DND-41 (cell line): ENCODE results near the gene CERK.

ENCODE experiments used
- ATAC-seq: fragments of 200-7000 bp; cut with Tn5 transposase; 3 replicates; pipeline ENCODE4 v1.9.1; 2021; ENCODE audit warnings: low read depth; ENCODE audit not compliant: insufficient read depth
- DNase-seq: peaks from one replicate; pipeline ENCODE4 v3.0.0-alpha.2; 2020
- H2AFZ ChIP-seq: 2 replicates; pipeline ENCODE4 v1.6.0; 2012; ENCODE audit warnings: low read depth, low read length
- H3K27ac ChIP-seq: 2 replicates; pipeline ENCODE4 v1.5.1; 2012; ENCODE audit warnings: low read length, inconsistent platforms
- H3K27me3 ChIP-seq: fragments of 200-600 bp; sonication (generic); 2 replicates; pipeline ENCODE4 v1.6.0; 2012; ENCODE audit warnings: low read length, mild to moderate bottlenecking, inconsistent platforms; ENCODE audit not compliant: insufficient read depth, poor library complexity
- H3K36me3 ChIP-seq: 2 replicates; pipeline ENCODE4 v1.5.1; 2012; ENCODE audit warnings: low read length, inconsistent platforms; ENCODE audit not compliant: insufficient read depth
- H3K4me1 ChIP-seq: 2 replicates; pipeline ENCODE4 v1.5.1; 2012; ENCODE audit warnings: mild to moderate bottlenecking, low read length; ENCODE audit not compliant: insufficient read depth
- H3K4me2 ChIP-seq: 2 replicates; pipeline ENCODE4 v1.6.0; 2012; ENCODE audit warnings: mild to moderate bottlenecking, moderate library complexity, low read length, inconsistent platforms; ENCODE audit not compliant: insufficient read depth
- H3K4me3 ChIP-seq, 2 experiments: fragments of 200-600 bp in 1 of 2; shearing (Covaris generic) in 1 of 2; 2 replicates each; pipeline ENCODE4 v1.5.1; 2012 to 2016; ENCODE audit warnings: inconsistent platforms in 2 of 2, low read length in 2 of 2, mild to moderate bottlenecking in 2 of 2, low read depth in 1 of 2, moderate library complexity in 1 of 2
- H3K79me2 ChIP-seq: 2 replicates; pipeline ENCODE4 v1.6.0; 2012; ENCODE audit warnings: low read length, inconsistent platforms; ENCODE audit not compliant: insufficient read depth
- H3K9ac ChIP-seq: 2 replicates; pipeline ENCODE4 v1.6.0; 2012; ENCODE audit warnings: low read depth, mild to moderate bottlenecking, inconsistent platforms, low read length, moderate library complexity
- H3K9me3 ChIP-seq: 2 replicates; pipeline ENCODE4 v1.5.1; 2012; ENCODE audit warnings: low read length, moderate library complexity, mild to moderate bottlenecking, inconsistent platforms; ENCODE audit not compliant: insufficient read depth, severe bottlenecking
- H4K20me1 ChIP-seq: 2 replicates; pipeline ENCODE4 v1.6.0; 2012; ENCODE audit warnings: low read length; ENCODE audit not compliant: insufficient read depth
- CTCF ChIP-seq: IDR thresholded peaks from 2 replicates; pipeline ENCODE4 v1.5.1; 2012; ENCODE audit warnings: borderline replicate concordance, low read length, moderate library complexity, mild to moderate bottlenecking; ENCODE audit not compliant: poor library complexity, severe bottlenecking; ENCODE audit errors: extremely low read depth
- EZH2 ChIP-seq: IDR thresholded peaks from 3 replicates; pipeline ENCODE4 v1.6.1; 2012; ENCODE audit warnings: borderline replicate concordance, low read depth, mild to moderate bottlenecking, moderate library complexity, low read length, inconsistent platforms; ENCODE audit not compliant: severe bottlenecking

Gene CERK

GRCh38 chr22:46707827-46708570 lies 30.1 kb downstream of the CERK start:
- TF ChIP-seq EZH2 (no peak), CTCF (no peak)
- H3K36me3 ChIP-seq = peaks cover 91% of the 10 kb centered on the region
- DNase-seq (no peak), ATAC-seq (no peak)
- no peak overlapping the region for H3K9ac ChIP-seq
- H3K9me3 ChIP-seq = no peaks in the 10 kb centered on the region
- no peak overlapping the region for H3K4me2 ChIP-seq
- H2AFZ ChIP-seq = no peak overlapping the region
- no peak overlapping the region for H3K4me3 ChIP-seq
- no peaks in the 10 kb centered on the region for H3K4me1 ChIP-seq
- no peaks in the 10 kb centered on the region for H3K27me3 ChIP-seq
- peaks cover 20% of the 10 kb centered on the region for H4K20me1 ChIP-seq
- no peaks in the 10 kb centered on the region for H3K79me2 ChIP-seq
- no peak overlapping the region for H3K27ac ChIP-seq

GRCh38 chr22:46707305-46707704 lies 30.7 kb downstream of the CERK start:
- H3K9ac ChIP-seq = no peak overlapping the region
- TF ChIP-seq EZH2 (no peak), CTCF (no peak)
- no peak for ATAC-seq
- no peak overlapping the region for H3K27ac ChIP-seq
- H3K79me2 ChIP-seq = no peaks in the 10 kb centered on the region
- H3K36me3 ChIP-seq = peaks cover 95% of the 10 kb centered on the region
- no peaks in the 10 kb centered on the region for H3K4me1 ChIP-seq
- H2AFZ ChIP-seq = no peak overlapping the region
- DNase-seq = no peak
- no peak overlapping the region for H3K4me2 ChIP-seq
- H4K20me1 ChIP-seq = peaks cover 20% of the 10 kb centered on the region
- no peaks in the 10 kb centered on the region for H3K9me3 ChIP-seq
- H3K4me3 ChIP-seq = no peak overlapping the region
- H3K27me3 ChIP-seq = no peaks in the 10 kb centered on the region

GRCh38 chr22:46706060-46706459 lies 32.0 kb downstream of the CERK start:
- H3K4me2 ChIP-seq = no peak overlapping the region
- no peak overlapping the region for H3K4me3 ChIP-seq
- H2AFZ ChIP-seq = no peak overlapping the region
- H3K27ac ChIP-seq = no peak overlapping the region
- TF ChIP-seq CTCF = no peak
- no peak for TF ChIP-seq EZH2
- no peaks in the 10 kb centered on the region for H3K9me3 ChIP-seq
- H3K9ac ChIP-seq = no peak overlapping the region
- no peaks in the 10 kb centered on the region for H3K4me1 ChIP-seq
- H3K79me2 ChIP-seq = no peaks in the 10 kb centered on the region
- DNase-seq (no peak), ATAC-seq (no peak)
- peaks cover 92% of the 10 kb centered on the region for H3K36me3 ChIP-seq
- peaks cover 20% of the 10 kb centered on the region for H4K20me1 ChIP-seq
- no peaks in the 10 kb centered on the region for H3K27me3 ChIP-seq
